Endothelial cell of umbilical vein (primary cell): Measurements from ENCODE around the gene POLA1. TPM values are rescaled to one million over a fixed set of nuclear protein-coding genes. Genes with fewer than 3 reads are reported as not detected.

Experiments used
- BruUV-seq: library from RNA; stranded (reverse); fragments of 400-500 nt; replicated peaks from 2 replicates; lab custom pipeline; 2021; lab: Mats Ljungman, UMichigan
- CTCF ChIA-PET: fragments of 300-600, 350-600 bp; sonication (Branson Sonifier 250); formaldehyde crosslinking; loops from one replicate; lab custom pipeline; 2021; ENCODE audit warnings: antibody characterized with exemption, inconsistent platforms; lab: Charles Lee
- POLR2A ChIA-PET: fragments of 300-600, 350-600 bp; sonication (Branson Sonifier 250); formaldehyde crosslinking; loops from one replicate; lab custom pipeline; 2021; ENCODE audit warnings: antibody characterized with exemption, inconsistent platforms; lab: Charles Lee
- DNase-seq: peaks from one replicate; pipeline ENCODE4 v3.0.0-alpha.2; 2011; ENCODE audit warnings: low read depth, low spot score
- FAIRE-seq: peaks from 2 replicates; lab custom pipeline; 2011; peaks lifted over from hg19 to GRCh38; lab: Jason Lieb, UNC
- H2AFZ ChIP-seq: 2 replicates; pipeline ENCODE4 v1.6.0; 2012; ENCODE audit warnings: low read depth, low read length, control low read depth, inconsistent platforms
- H3K27ac ChIP-seq: 2 replicates; pipeline ENCODE4 v1.5.1; 2011; ENCODE audit warnings: low read depth, mild to moderate bottlenecking, control low read depth, low read length, moderate library complexity; ENCODE audit not compliant: insufficient read depth
- H3K27me3 ChIP-seq, 2 experiments: 2 replicates each; pipeline versions ENCODE4 v1.6.0 to v1.6.1; 2011; ENCODE audit warnings: low read length in 2 of 2, mixed read lengths in 1 of 2; ENCODE audit not compliant: control insufficient read depth in 2 of 2, insufficient read depth in 2 of 2
- H3K36me3 ChIP-seq, 2 experiments: 2 replicates in 1 of 2; 3 replicates in 1 of 2; pipeline ENCODE4 v1.5.1; 2011; ENCODE audit warnings: low read length in 2 of 2, mild to moderate bottlenecking in 1 of 2, moderate library complexity in 1 of 2; ENCODE audit not compliant: control insufficient read depth in 2 of 2, insufficient read depth in 2 of 2; ENCODE audit errors: extremely low read depth in 1 of 2
- H3K4me1 ChIP-seq: 3 replicates; pipeline ENCODE4 v1.5.1; 2011; ENCODE audit warnings: mild to moderate bottlenecking, low read length; ENCODE audit not compliant: control insufficient read depth, insufficient read depth; ENCODE audit errors: extremely low read depth
- H3K4me2 ChIP-seq: 2 replicates; pipeline ENCODE4 v1.6.1; 2011; ENCODE audit warnings: low read length, control low read depth, mixed read lengths; ENCODE audit not compliant: insufficient read depth
- H3K4me3 ChIP-seq, 3 experiments: fragments of 200-600 bp in 1 of 3; sonication (generic), shearing (Covaris generic) in 1 of 3; replicated peaks in 1 of 3; 2 replicates each; pipeline ENCODE4 v1.5.1; 2011 to 2016; ENCODE audit warnings: control low read depth in 3 of 3, low read length in 3 of 3, mild to moderate bottlenecking in 2 of 3, inconsistent platforms in 1 of 3, low read depth in 1 of 3, moderate library complexity in 1 of 3; ENCODE audit not compliant: insufficient read depth in 1 of 3
- H3K79me2 ChIP-seq: 2 replicates; pipeline ENCODE4 v1.6.0; 2012; ENCODE audit warnings: low read length, inconsistent platforms; ENCODE audit not compliant: control insufficient read depth, insufficient read depth
- H3K9ac ChIP-seq: replicated peaks from 2 replicates; pipeline ENCODE3; 2011; ENCODE audit warnings: low read length, control low read depth; ENCODE audit not compliant: insufficient read depth; ENCODE audit errors: extremely low read depth
- H3K9me1 ChIP-seq: replicated peaks from 3 replicates; pipeline ENCODE4 v1.6.0; 2011; ENCODE audit warnings: mild to moderate bottlenecking, low read length; ENCODE audit not compliant: control insufficient read depth, insufficient read depth; ENCODE audit errors: extremely low read depth
- H3K9me3 ChIP-seq: replicated peaks from 2 replicates; pipeline ENCODE4 v1.5.1; 2012; ENCODE audit warnings: low read length, inconsistent platforms; ENCODE audit not compliant: control insufficient read depth, insufficient read depth
- H4K20me1 ChIP-seq: replicated peaks from 2 replicates; pipeline ENCODE3; 2011; ENCODE audit warnings: mild to moderate bottlenecking, low read length; ENCODE audit not compliant: control insufficient read depth, insufficient read depth; ENCODE audit errors: extremely low read depth
- EZH2 ChIP-seq: IDR thresholded peaks from 2 replicates; pipeline ENCODE4 v1.6.1; 2012; ENCODE audit warnings: borderline replicate concordance, low read depth, mild to moderate bottlenecking, moderate library complexity, low read length, inconsistent platforms; ENCODE audit not compliant: severe bottlenecking
- FOS ChIP-seq: IDR thresholded peaks from 2 replicates; pipeline ENCODE4 v1.6.1; 2011; ENCODE audit warnings: mild to moderate bottlenecking, low read length, moderate library complexity, borderline replicate concordance; ENCODE audit not compliant: insufficient read depth
- GATA2 ChIP-seq: IDR thresholded peaks from 2 replicates; pipeline ENCODE4 v1.7.0; 2011; ENCODE audit warnings: low read depth, mild to moderate bottlenecking, moderate library complexity, mixed read lengths, low read length; ENCODE audit not compliant: insufficient read length, insufficient read depth
- JUN ChIP-seq: IDR thresholded peaks from 2 replicates; pipeline ENCODE4 v1.6.1; 2011; ENCODE audit warnings: borderline replicate concordance, low read depth; ENCODE audit not compliant: insufficient read length, insufficient read depth
- MYC ChIP-seq: IDR thresholded peaks from one replicate; pipeline ENCODE4 v1.6.1; 2011; ENCODE audit warnings: mild to moderate bottlenecking, low read depth, low read length
- POLR2A ChIP-seq: IDR thresholded peaks from 2 replicates; pipeline ENCODE4 v1.6.1; 2012; ENCODE audit warnings: low read depth, mild to moderate bottlenecking, control low read depth, low read length
- POLR2AphosphoS5 ChIP-seq: IDR thresholded peaks from 2 replicates; pipeline ENCODE4 v1.6.1; 2012; ENCODE audit warnings: low read depth, mild to moderate bottlenecking, control low read depth, low read length, moderate library complexity; ENCODE audit not compliant: insufficient read depth
- dilution Hi-C: fragments of 300-500 bp; cut with MboI; formaldehyde crosslinking; loops from one replicate; pipeline ENCODE4 v1.15.0; 2019; ENCODE audit warnings: low sequenced_read_pairs; ENCODE audit not compliant: extremely low pct_ligation_motif_present
- intact Hi-C: fragments of 100-400 bp; cut with micrococcal nuclease; formaldehyde crosslinking; loops from one replicate; pipeline ENCODE4 v1.10.0; 2022
- polyA plus RNA-seq, 4 experiments: library from polyadenylated mRNA; depleted of rRNA in 3 of 4; stranded (reverse) in 3 of 4; unstranded in 1 of 4; fragments of >200 nt; gene quantifications; 2 replicates each; pipeline versions ENCODE4 v1.2.1 to v1.2.3, GENCODE V29; 2011 to 2012; ENCODE audit warnings: missing spikeins in 1 of 4
- total RNA-seq: library from RNA; stranded (reverse); gene quantifications from 2 replicates; pipeline ENCODE4 v1.2.3, GENCODE V29; 2021
- TF ChIP-seq, protein P1 (sequence below): IDR thresholded peaks from 2 replicates; pipeline ENCODE4 v1.6.1; 2011; ENCODE audit not compliant: insufficient read depth, insufficient read length
- TF ChIP-seq, protein P2 (sequence below), 2 donors: IDR thresholded peaks; 1 replicate in 1 of 2; 2 replicates in 1 of 2; pipeline ENCODE4 v1.5.1; 2011; ENCODE audit warnings: low read length in 2 of 2, mild to moderate bottlenecking in 2 of 2, moderate library complexity in 2 of 2, control low read depth in 1 of 2, inconsistent platforms in 1 of 2, low read depth in 1 of 2; ENCODE audit not compliant: insufficient read depth in 1 of 2; ENCODE audit errors: extremely low read depth in 1 of 2

POLA1 gene
- total and polyA plus RNA-seq, 2 donors (not counting 3 experiments of a cell fraction or from before 2014, with no cell fraction given), result 1.8 to 18.6 TPM

DNA sequence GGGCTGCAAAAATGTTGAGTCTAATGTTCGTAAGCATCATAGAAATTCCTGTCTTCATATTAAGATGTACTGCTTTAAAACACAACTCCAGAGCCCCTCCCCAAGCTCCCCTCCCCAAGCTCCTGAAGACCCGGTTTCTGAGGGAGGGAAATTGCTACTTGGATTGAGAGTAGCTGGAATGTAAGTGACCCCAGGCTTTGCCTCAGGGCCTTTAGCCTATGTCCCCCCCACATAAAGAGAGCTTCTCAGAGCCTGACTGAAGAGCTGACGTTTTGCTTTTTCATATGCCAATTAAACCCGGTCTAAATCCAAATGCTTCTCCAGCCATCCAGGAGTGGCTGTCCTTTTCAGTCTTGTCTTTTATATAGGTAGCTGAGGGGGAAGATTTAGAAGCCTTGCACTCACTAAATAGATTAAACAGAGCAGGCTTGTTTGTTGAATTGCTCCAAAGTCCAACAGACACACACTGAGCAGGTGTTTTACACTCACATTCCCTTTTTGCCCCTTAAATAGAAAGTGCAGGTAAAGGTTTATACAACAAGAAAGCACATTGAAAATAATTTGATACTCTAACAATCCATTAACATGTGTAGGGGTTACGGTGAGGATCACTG is 302.5 kb downstream of the POLA1 start:
- no peak for TF ChIP-seq EZH2
- TF ChIP-seq, protein P1, sequence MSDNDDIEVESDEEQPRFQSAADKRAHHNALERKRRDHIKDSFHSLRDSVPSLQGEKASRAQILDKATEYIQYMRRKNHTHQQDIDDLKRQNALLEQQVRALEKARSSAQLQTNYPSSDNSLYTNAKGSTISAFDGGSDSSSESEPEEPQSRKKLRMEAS, result no peak
- Histone ChIP-seq H3K9ac (no peak overlapping the region), H3K4me3 (no peak overlapping the region), H3K4me1 (no peaks in the 10 kb centered on the region), H3K27me3 (peaks cover 0 to under 1% of the 10 kb centered on the region in 2 experiments), H3K9me1 (no peaks in the 10 kb centered on the region), H3K36me3 (no peaks in the 10 kb centered on the region), H3K9me3 (no peaks in the 10 kb centered on the region), H3K4me2 (no peak overlapping the region), H3K79me2 (no peaks in the 10 kb centered on the region), H2AFZ (no peak overlapping the region), H3K27ac (no peak overlapping the region), H4K20me1 (no peaks in the 10 kb centered on the region)
- BruUV-seq, result no TSS peak
- dilution Hi-C loops (no loop called here), intact Hi-C loops (no loop called here)
- ChIA-PET CTCF (interaction anchor here (1.1 kb wide), 1 partner anchor 13 kb away, joined by 3 read pairs; no protein-coding TSS in a partner anchor), POLR2A (no interaction called here)
- DNase-seq (no peak), FAIRE-seq (no peak)

DNA sequence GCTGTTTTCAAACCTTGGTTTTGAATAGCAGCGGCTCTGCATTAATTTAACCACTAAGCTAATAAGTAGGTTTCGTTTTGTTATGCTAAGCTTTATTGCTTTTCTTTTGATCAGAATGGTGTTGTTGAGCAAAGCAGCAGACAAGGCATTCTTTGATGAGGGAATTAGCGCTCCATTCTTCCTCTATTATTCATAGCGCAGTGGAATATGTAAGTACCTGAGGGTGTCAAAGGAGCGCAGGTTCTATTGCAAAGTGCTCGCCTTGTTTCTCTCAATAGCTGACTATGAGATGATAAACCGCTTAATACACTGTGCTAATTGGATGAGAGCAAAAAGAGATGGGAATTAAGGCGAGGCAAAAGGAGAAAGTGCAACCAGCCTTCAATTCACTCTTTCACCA is 305.8 kb downstream of the POLA1 start:
- no peaks in the 10 kb centered on the region for H3K36me3 ChIP-seq
- intact Hi-C loops, result no loop called here
- CTCF ChIA-PET, result interaction anchor here (1.2 kb wide), 1 partner anchor 161 kb away, joined by 4 read pairs; no protein-coding TSS in a partner anchor
- H3K79me2 ChIP-seq, result no peaks in the 10 kb centered on the region
- DNase-seq (no peak), FAIRE-seq (no peak)
- H4K20me1 ChIP-seq, result no peaks in the 10 kb centered on the region
- H2AFZ ChIP-seq, result no peak overlapping the region
- H3K9me1 ChIP-seq, result no peaks in the 10 kb centered on the region
- POLR2A ChIA-PET, result no interaction called here
- H3K4me2 ChIP-seq, result no peak overlapping the region
- dilution Hi-C loops, result no loop called here
- BruUV-seq, result no TSS peak
- H3K9ac ChIP-seq, result no peak overlapping the region
- H3K9me3 ChIP-seq, result no peaks in the 10 kb centered on the region
- TF ChIP-seq GATA2, result no peak
- no peak for TF ChIP-seq MYC
- TF ChIP-seq, protein P2, sequence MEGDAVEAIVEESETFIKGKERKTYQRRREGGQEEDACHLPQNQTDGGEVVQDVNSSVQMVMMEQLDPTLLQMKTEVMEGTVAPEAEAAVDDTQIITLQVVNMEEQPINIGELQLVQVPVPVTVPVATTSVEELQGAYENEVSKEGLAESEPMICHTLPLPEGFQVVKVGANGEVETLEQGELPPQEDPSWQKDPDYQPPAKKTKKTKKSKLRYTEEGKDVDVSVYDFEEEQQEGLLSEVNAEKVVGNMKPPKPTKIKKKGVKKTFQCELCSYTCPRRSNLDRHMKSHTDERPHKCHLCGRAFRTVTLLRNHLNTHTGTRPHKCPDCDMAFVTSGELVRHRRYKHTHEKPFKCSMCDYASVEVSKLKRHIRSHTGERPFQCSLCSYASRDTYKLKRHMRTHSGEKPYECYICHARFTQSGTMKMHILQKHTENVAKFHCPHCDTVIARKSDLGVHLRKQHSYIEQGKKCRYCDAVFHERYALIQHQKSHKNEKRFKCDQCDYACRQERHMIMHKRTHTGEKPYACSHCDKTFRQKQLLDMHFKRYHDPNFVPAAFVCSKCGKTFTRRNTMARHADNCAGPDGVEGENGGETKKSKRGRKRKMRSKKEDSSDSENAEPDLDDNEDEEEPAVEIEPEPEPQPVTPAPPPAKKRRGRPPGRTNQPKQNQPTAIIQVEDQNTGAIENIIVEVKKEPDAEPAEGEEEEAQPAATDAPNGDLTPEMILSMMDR (IDR thresholded peaks at IDR 0.05; ENCODE audit: extremely low read depth in 1 of 2, insufficient read depth in 1 of 2, low read depth in 1 of 2, low read length in 2 of 2), result no peak
- TF ChIP-seq, protein P1, result no peak
- TF ChIP-seq POLR2AphosphoS5, result no peak
- TF ChIP-seq JUN, result no peak
- TF ChIP-seq FOS, result no peak
- TF ChIP-seq POLR2A, result no peak
- no peak for TF ChIP-seq EZH2
- H3K27me3 ChIP-seq, result peaks cover 13 to 28% of the 10 kb centered on the region in 2 experiments
- no peak overlapping the region for H3K4me3 ChIP-seq
- no peak overlapping the region for H3K27ac ChIP-seq
- peaks cover 5% of the 10 kb centered on the region for H3K4me1 ChIP-seq
